IPS-18c (cell line): Measurements from ENCODE around the gene ITK.

Experiments used
- H3K4me3 ChIP-seq: 2 replicates; pipeline ENCODE4 v1.7.0; 2013; ENCODE audit warnings: low read depth, mild to moderate bottlenecking, low read length, moderate library complexity; ENCODE audit not compliant: insufficient read depth
- H3K9me3 ChIP-seq: one replicate; pipeline ENCODE4 v1.6.1; 2013; ENCODE audit warnings: mild to moderate bottlenecking, low read length, moderate library complexity; ENCODE audit not compliant: control insufficient read depth, insufficient read depth

Gene ITK

GRCh38 chr5:157303667-157304327 lies 123.2 kb downstream of the ITK start:
- Histone ChIP-seq H3K9me3 (no peaks in the 10 kb centered on the region), H3K4me3 (no peak overlapping the region)
